SHP77 treated with DMSO at 0.1 percent for 48 hours (cell line): ENCODE data around the gene SHISAL1.
"Not testable (repeated sequence)": the region's sequence is repeated elsewhere in the genome, so short reads cannot be mapped to it uniquely, and the experiment has no call there.

Experiments used
- DNase-seq: peaks from one replicate; lab custom pipeline; 2025; lab: John Stamatoyannopoulos, UW

The SHISAL1 gene

GRCh38 chr22:44302363-44302762, 10.4 kb downstream of the SHISAL1 start:
- not testable (repeated sequence) for DNase-seq

GRCh38 chr22:44301039-44301438, 11.7 kb downstream of the SHISAL1 start:
- no peak for DNase-seq

GRCh38 chr22:44299124-44299523, 13.6 kb downstream of the SHISAL1 start:
- no peak for DNase-seq

GRCh38 chr22:44298406-44299091, 14.2 kb downstream of the SHISAL1 start:
- DNase-seq = no peak

- DNase-seq = no peak
These were observed 15.2 kb downstream of the SHISAL1 start for GRCh38 chr22:44297470-44298061.

GRCh38 chr22:44295406-44295805, 17.3 kb downstream of the SHISAL1 start:
- DNase-seq = no peak

GRCh38 chr22:44293876-44294275, 18.9 kb downstream of the SHISAL1 start:
- DNase-seq = no peak

- DNase-seq = no peak
These were observed 19.7 kb downstream of the SHISAL1 start for GRCh38 chr22:44293034-44293433.

GRCh38 chr22:44292521-44292920, 20.2 kb downstream of the SHISAL1 start:
- no peak for DNase-seq

GRCh38 chr22:44291674-44292360, 20.9 kb downstream of the SHISAL1 start:
- no peak for DNase-seq

- no peak for DNase-seq
These were observed 21.5 kb downstream of the SHISAL1 start for GRCh38 chr22:44291265-44291664.

GRCh38 chr22:44289414-44290171, 23.2 kb downstream of the SHISAL1 start:
- DNase-seq = no peak

GRCh38 chr22:44288913-44289312, 23.8 kb downstream of the SHISAL1 start:
- DNase-seq = no peak

GRCh38 chr22:44287741-44288140, 25.0 kb downstream of the SHISAL1 start:
- no peak for DNase-seq

GRCh38 chr22:44287121-44287693, 25.5 kb downstream of the SHISAL1 start:
- no peak for DNase-seq

GRCh38 chr22:44286646-44287045, 26.1 kb downstream of the SHISAL1 start:
- DNase-seq = no peak

GRCh38 chr22:44284711-44285110, 28.0 kb downstream of the SHISAL1 start:
- no peak for DNase-seq

- no peak for DNase-seq
These were observed 30.7 kb downstream of the SHISAL1 start for GRCh38 chr22:44281768-44282637.

GRCh38 chr22:44280665-44281188, 32.0 kb downstream of the SHISAL1 start:
- no peak for DNase-seq

GRCh38 chr22:44279069-44279360, 33.7 kb downstream of the SHISAL1 start:
- peak; percentile 18 for DNase-seq
